ENCODE results near the gene MYMX.

Gene MYMX

GRCh38 chr6:44199883-44200282 is 16.8 kb upstream of the MYMX start:
- H3K4me1 ChIP-seq (ENCODE audit: control insufficient read depth in 1 of 2, insufficient read depth in 2 of 2, low read length in 2 of 2), result peaks cover 28 to 31% of the 10 kb centered on the region in 2 experiments
- H3K4me3 ChIP-seq (ENCODE audit: low read depth, low read length), result no peak overlapping the region
- no peaks in the 10 kb centered on the region for H3K27me3 ChIP-seq (ENCODE audit: insufficient read depth, low read length)
- H2BK120ac ChIP-seq (ENCODE audit: insufficient read depth, low read length, poor library complexity), result no peak overlapping the region
- H3K14ac ChIP-seq (ENCODE audit: low read length), result peak overlapping the region; percentile 32
- no peak overlapping the region for H3K27ac ChIP-seq (ENCODE audit: low read depth, low read length)
- peak overlapping the region; percentile 32 for H4K91ac ChIP-seq (ENCODE audit: low read depth, low read length)
- no CpG with 5 or more reads among the region's 4 CpGs for WGBS (ENCODE audit: extremely low coverage, insufficient coverage, insufficient read length)
- no peak overlapping the region for H2BK5ac ChIP-seq (ENCODE audit: low read depth, low read length, poor library complexity)
- H2AFZ ChIP-seq (ENCODE audit: insufficient read depth, low read length, poor library complexity), result no peak overlapping the region
- no peak overlapping the region for H3K4me2 ChIP-seq (ENCODE audit: low read length)
- peaks cover 11% of the 10 kb centered on the region for H3K79me2 ChIP-seq (ENCODE audit: control insufficient read depth, insufficient read depth, low read length, poor library complexity)
- no peak overlapping the region for H4K8ac ChIP-seq (ENCODE audit: low read depth, low read length)
- peak overlapping the region; percentile 37 for H2BK12ac ChIP-seq (ENCODE audit: low read length)
- H3K36me3 ChIP-seq (ENCODE audit: control insufficient read depth in 1 of 2, insufficient read depth in 2 of 2, low read length in 2 of 2), result no peaks in the 10 kb centered on the region
- DNase-seq, result no peak
- H4K12ac ChIP-seq (ENCODE audit: low read depth, low read length), result no peak overlapping the region
- H3K79me1 ChIP-seq (ENCODE audit: low read length), result peaks cover 37% of the 10 kb centered on the region
- no peak overlapping the region for H3K4ac ChIP-seq (ENCODE audit: low read depth, low read length)
- no peak overlapping the region for H3K23ac ChIP-seq (ENCODE audit: low read length)
- H3K9me3 ChIP-seq (ENCODE audit: insufficient read depth, low read depth, low read length), result no peaks in the 10 kb centered on the region
- peak overlapping the region; percentile 22 for H2AK5ac ChIP-seq (ENCODE audit: low read length)
- no peak overlapping the region for H3K18ac ChIP-seq (ENCODE audit: low read length)
- H3K9ac ChIP-seq (ENCODE audit: low read length), result no peak overlapping the region

GRCh38 chr6:44201200-44201599 is 15.5 kb upstream of the MYMX start:
- Histone ChIP-seq H3K79me1 (ENCODE audit: low read length) (peaks cover 40% of the 10 kb centered on the region), H3K9ac (ENCODE audit: low read length) (no peak overlapping the region), H3K4me3 (ENCODE audit: low read depth, low read length) (no peak overlapping the region), H2BK12ac (ENCODE audit: low read length) (peak overlapping the region; percentile 93), H3K23ac (ENCODE audit: low read length) (no peak overlapping the region), H2BK120ac (ENCODE audit: insufficient read depth, low read length, poor library complexity) (peak overlapping the region; percentile 99), H2BK5ac (ENCODE audit: low read depth, low read length, poor library complexity) (peak overlapping the region; percentile 99), H3K4me1 (ENCODE audit: control insufficient read depth in 1 of 2, insufficient read depth in 2 of 2, low read length in 2 of 2) (peaks cover 28 to 32% of the 10 kb centered on the region in 2 experiments), H3K4me2 (ENCODE audit: low read length) (no peak overlapping the region), H3K9me3 (ENCODE audit: insufficient read depth, low read depth, low read length) (no peaks in the 10 kb centered on the region), H3K36me3 (ENCODE audit: control insufficient read depth in 1 of 2, insufficient read depth in 2 of 2, low read length in 2 of 2) (no peaks in the 10 kb centered on the region), H4K91ac (ENCODE audit: low read depth, low read length) (peak overlapping the region; percentile 99), H4K8ac (ENCODE audit: low read depth, low read length) (peak overlapping the region; percentile 32), H2AK5ac (ENCODE audit: low read length) (peak overlapping the region; percentile 90), H4K12ac (ENCODE audit: low read depth, low read length) (no peak overlapping the region), H3K79me2 (ENCODE audit: control insufficient read depth, insufficient read depth, low read length, poor library complexity) (peaks cover 12% of the 10 kb centered on the region), H2AFZ (ENCODE audit: insufficient read depth, low read length, poor library complexity) (no peak overlapping the region), H3K27me3 (ENCODE audit: insufficient read depth, low read length) (no peaks in the 10 kb centered on the region), H3K27ac (ENCODE audit: low read depth, low read length) (peak overlapping the region; percentile 99), H3K4ac (ENCODE audit: low read depth, low read length) (peak overlapping the region; percentile 31), H3K18ac (ENCODE audit: low read length) (peak overlapping the region; percentile 72), H3K14ac (ENCODE audit: low read length) (peak overlapping the region; percentile 27)
- WGBS (ENCODE audit: extremely low coverage, insufficient coverage, insufficient read length), result no CpG with 5 or more reads among the region's 3 CpGs
- peak in 1 of 2 donors; percentile 35 for DNase-seq

- peak overlapping the region; percentile 40 for H3K4ac ChIP-seq (ENCODE audit: low read depth, low read length)
- WGBS (ENCODE audit: extremely low coverage, insufficient coverage, insufficient read length), result no CpG with 5 or more reads among the region's 11 CpGs
- H2AK5ac ChIP-seq (ENCODE audit: low read length), result peak overlapping the region; percentile 92
- H4K12ac ChIP-seq (ENCODE audit: low read depth, low read length), result peak overlapping the region; percentile 28
- H2AFZ ChIP-seq (ENCODE audit: insufficient read depth, low read length, poor library complexity), result peak overlapping the region; percentile 12
- H4K91ac ChIP-seq (ENCODE audit: low read depth, low read length), result peak overlapping the region; percentile 99
- peak overlapping the region; percentile 99 for H2BK5ac ChIP-seq (ENCODE audit: low read depth, low read length, poor library complexity)
- H3K27ac ChIP-seq (ENCODE audit: low read depth, low read length), result peak overlapping the region; percentile 99
- no peaks in the 10 kb centered on the region for H3K9me3 ChIP-seq (ENCODE audit: insufficient read depth, low read depth, low read length)
- H4K8ac ChIP-seq (ENCODE audit: low read depth, low read length), result peak overlapping the region; percentile 32
- peaks cover 12% of the 10 kb centered on the region for H3K79me2 ChIP-seq (ENCODE audit: control insufficient read depth, insufficient read depth, low read length, poor library complexity)
- peaks cover 43% of the 10 kb centered on the region for H3K79me1 ChIP-seq (ENCODE audit: low read length)
- H3K36me3 ChIP-seq (ENCODE audit: control insufficient read depth in 1 of 2, insufficient read depth in 2 of 2, low read length in 2 of 2), result no peaks in the 10 kb centered on the region
- peak overlapping the region; percentile 71 for H3K14ac ChIP-seq (ENCODE audit: low read length)
- DNase-seq, result peak in 1 of 2 donors; percentile 42
- no peaks in the 10 kb centered on the region for H3K27me3 ChIP-seq (ENCODE audit: insufficient read depth, low read length)
- H3K9ac ChIP-seq (ENCODE audit: low read length), result no peak overlapping the region
- peak overlapping the region; percentile 75 for H3K18ac ChIP-seq (ENCODE audit: low read length)
- H3K4me2 ChIP-seq (ENCODE audit: low read length), result peak overlapping the region; percentile 3
- peak overlapping the region; percentile 99 for H2BK120ac ChIP-seq (ENCODE audit: insufficient read depth, low read length, poor library complexity)
- H3K23ac ChIP-seq (ENCODE audit: low read length), result no peak overlapping the region
- no peak overlapping the region for H3K4me3 ChIP-seq (ENCODE audit: low read depth, low read length)
- H3K4me1 ChIP-seq (ENCODE audit: control insufficient read depth in 1 of 2, insufficient read depth in 2 of 2, low read length in 2 of 2), result peaks cover 31 to 37% of the 10 kb centered on the region in 2 experiments
- peak overlapping the region; percentile 93 for H2BK12ac ChIP-seq (ENCODE audit: low read length)
Observed at GRCh38 chr6:44201638-44202303, 15.0 kb upstream of the MYMX start.

DNA sequence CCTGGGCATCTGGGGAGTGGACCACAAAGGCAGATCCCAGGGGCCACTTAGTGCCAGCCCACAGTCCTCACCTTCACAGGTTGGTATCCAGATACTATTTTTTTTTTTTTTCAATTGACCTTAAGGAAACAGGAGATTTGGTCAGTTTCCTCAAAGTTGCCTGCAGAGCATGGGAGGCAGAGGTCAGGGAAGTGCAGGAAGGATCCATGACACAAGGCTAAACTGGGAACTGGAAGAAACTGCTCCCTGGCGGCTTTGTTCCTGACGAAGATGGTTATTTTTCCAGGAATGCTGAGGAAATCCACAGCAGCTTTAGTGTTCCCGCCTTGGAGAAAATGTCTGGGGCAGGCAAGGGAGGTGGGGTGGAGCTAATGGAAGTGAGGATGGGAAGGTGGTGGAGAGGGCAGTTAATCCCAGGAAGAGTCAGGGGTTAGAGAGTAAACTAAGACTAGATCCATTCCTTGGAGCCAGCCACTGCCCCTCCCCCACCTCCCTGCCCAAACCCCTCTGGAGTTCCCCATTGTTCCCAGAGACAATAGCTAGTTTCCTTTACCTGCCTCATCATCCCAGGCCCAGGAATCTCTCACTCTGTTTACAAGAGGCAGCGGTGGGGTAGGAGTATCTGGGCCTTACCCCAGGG is 14.3 kb upstream of the MYMX start:
- Histone ChIP-seq H3K18ac (ENCODE audit: low read length) (peak overlapping the region; percentile 98), H2BK5ac (ENCODE audit: low read depth, low read length, poor library complexity) (peak overlapping the region; percentile 99), H3K36me3 (ENCODE audit: control insufficient read depth in 1 of 2, insufficient read depth in 2 of 2, low read length in 2 of 2) (no peaks in the 10 kb centered on the region), H2AK5ac (ENCODE audit: low read length) (peak overlapping the region; percentile 92), H3K9ac (ENCODE audit: low read length) (no peak overlapping the region), H3K79me2 (ENCODE audit: control insufficient read depth, insufficient read depth, low read length, poor library complexity) (peaks cover 12% of the 10 kb centered on the region), H3K14ac (ENCODE audit: low read length) (peak overlapping the region; percentile 93), H3K27me3 (ENCODE audit: insufficient read depth, low read length) (no peaks in the 10 kb centered on the region), H3K4me1 (ENCODE audit: control insufficient read depth in 1 of 2, insufficient read depth in 2 of 2, low read length in 2 of 2) (peaks cover 31 to 39% of the 10 kb centered on the region in 2 experiments), H3K23ac (ENCODE audit: low read length) (no peak overlapping the region), H3K4ac (ENCODE audit: low read depth, low read length) (peak overlapping the region; percentile 73), H3K9me3 (ENCODE audit: insufficient read depth, low read depth, low read length) (no peaks in the 10 kb centered on the region), H3K4me2 (ENCODE audit: low read length) (peak overlapping the region; percentile 20), H4K12ac (ENCODE audit: low read depth, low read length) (peak overlapping the region; percentile 82), H4K91ac (ENCODE audit: low read depth, low read length) (peak overlapping the region; percentile 99), H4K8ac (ENCODE audit: low read depth, low read length) (peak overlapping the region; percentile 87), H2AFZ (ENCODE audit: insufficient read depth, low read length, poor library complexity) (peak overlapping the region; percentile 76), H3K4me3 (ENCODE audit: low read depth, low read length) (no peak overlapping the region), H2BK12ac (ENCODE audit: low read length) (peak overlapping the region; percentile 96), H3K27ac (ENCODE audit: low read depth, low read length) (peak overlapping the region; percentile 99), H2BK120ac (ENCODE audit: insufficient read depth, low read length, poor library complexity) (peak overlapping the region; percentile 99), H3K79me1 (ENCODE audit: low read length) (peaks cover 43% of the 10 kb centered on the region)
- DNase-seq, result peak in 1 of 2 donors; percentile 31
- WGBS (ENCODE audit: extremely low coverage, insufficient coverage, insufficient read length), result no CpG with 5 or more reads among the region's 4 CpGs
